ENCODE data around the gene SLX4.

SLX4 gene

DNA sequence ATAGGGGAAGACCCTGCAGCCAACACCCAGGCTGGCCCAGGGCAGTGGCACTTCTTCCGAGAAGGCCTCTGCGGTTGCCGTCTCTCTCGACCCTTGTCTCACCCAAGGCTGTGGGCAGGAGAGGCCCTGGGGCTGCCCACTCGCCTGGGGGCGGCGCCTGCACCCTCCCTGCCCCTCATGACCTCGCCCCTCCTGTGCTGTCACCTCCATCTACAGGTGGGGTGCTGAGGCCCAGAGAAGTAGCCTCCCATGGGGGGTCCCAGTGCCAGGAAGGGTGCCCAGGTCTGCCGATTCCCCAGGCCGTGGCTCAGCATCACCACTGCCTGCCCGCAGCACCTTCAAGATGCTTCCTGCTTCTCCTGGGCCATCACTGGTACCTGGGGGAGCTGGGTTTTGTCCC lies 35.2 kb downstream of the SLX4 start:
- Histone ChIP-seq H3K36me3 (ENCODE audit: control insufficient read depth, low read depth, low read length) (no peaks in the 10 kb centered on the region), H3K27me3 (ENCODE audit: control insufficient read depth, insufficient read depth, low read length) (no peaks in the 10 kb centered on the region), H3K4me3 (ENCODE audit: low read length) (no peak overlapping the region), H3K4me1 (ENCODE audit: control insufficient read depth, low read depth, low read length) (no peaks in the 10 kb centered on the region), H3K9me3 (ENCODE audit: control insufficient read depth, low read depth, low read length) (no peaks in the 10 kb centered on the region), H3K9ac (ENCODE audit: low read length) (no peak overlapping the region), H3K27ac (ENCODE audit: low read length) (no peak overlapping the region)

DNA sequence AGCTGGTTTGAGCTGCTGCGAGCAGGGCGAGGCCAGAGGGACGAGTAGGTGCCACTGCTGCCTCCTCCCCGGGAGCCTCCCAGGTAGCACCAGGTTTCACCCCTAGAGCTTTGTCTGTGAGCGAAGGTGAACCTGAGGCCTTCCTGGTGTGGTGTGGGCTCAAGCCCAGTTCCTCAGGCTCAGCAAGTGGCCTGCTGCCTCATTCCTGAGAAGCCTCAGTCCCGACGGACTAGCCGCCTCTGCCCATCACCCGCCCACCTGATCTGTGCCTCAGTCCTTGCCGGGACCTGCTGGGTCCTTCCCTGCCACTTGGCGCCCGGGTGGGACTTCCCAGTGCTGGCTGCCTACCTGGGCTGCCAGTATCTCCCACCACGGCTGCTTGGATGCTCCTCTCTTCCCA lies 35.9 kb downstream of the SLX4 start:
- H3K9ac ChIP-seq (ENCODE audit: low read length), result no peak overlapping the region
- H3K9me3 ChIP-seq (ENCODE audit: control insufficient read depth, low read depth, low read length), result no peaks in the 10 kb centered on the region
- no peaks in the 10 kb centered on the region for H3K4me1 ChIP-seq (ENCODE audit: control insufficient read depth, low read depth, low read length)
- no peak overlapping the region for H3K4me3 ChIP-seq (ENCODE audit: low read length)
- no peaks in the 10 kb centered on the region for H3K36me3 ChIP-seq (ENCODE audit: control insufficient read depth, low read depth, low read length)
- no peak overlapping the region for H3K27ac ChIP-seq (ENCODE audit: low read length)
- no peaks in the 10 kb centered on the region for H3K27me3 ChIP-seq (ENCODE audit: control insufficient read depth, insufficient read depth, low read length)

- Histone ChIP-seq H3K4me1 (ENCODE audit: control insufficient read depth, low read depth, low read length) (no peaks in the 10 kb centered on the region), H3K9ac (ENCODE audit: low read length) (no peak overlapping the region), H3K9me3 (ENCODE audit: control insufficient read depth, low read depth, low read length) (no peaks in the 10 kb centered on the region), H3K36me3 (ENCODE audit: control insufficient read depth, low read depth, low read length) (no peaks in the 10 kb centered on the region), H3K27me3 (ENCODE audit: control insufficient read depth, insufficient read depth, low read length) (no peaks in the 10 kb centered on the region), H3K27ac (ENCODE audit: low read length) (no peak overlapping the region), H3K4me3 (ENCODE audit: low read length) (no peak overlapping the region)
Measured at GRCh38 chr16:3574195-3574594, 37.2 kb downstream of the SLX4 start.

DNA sequence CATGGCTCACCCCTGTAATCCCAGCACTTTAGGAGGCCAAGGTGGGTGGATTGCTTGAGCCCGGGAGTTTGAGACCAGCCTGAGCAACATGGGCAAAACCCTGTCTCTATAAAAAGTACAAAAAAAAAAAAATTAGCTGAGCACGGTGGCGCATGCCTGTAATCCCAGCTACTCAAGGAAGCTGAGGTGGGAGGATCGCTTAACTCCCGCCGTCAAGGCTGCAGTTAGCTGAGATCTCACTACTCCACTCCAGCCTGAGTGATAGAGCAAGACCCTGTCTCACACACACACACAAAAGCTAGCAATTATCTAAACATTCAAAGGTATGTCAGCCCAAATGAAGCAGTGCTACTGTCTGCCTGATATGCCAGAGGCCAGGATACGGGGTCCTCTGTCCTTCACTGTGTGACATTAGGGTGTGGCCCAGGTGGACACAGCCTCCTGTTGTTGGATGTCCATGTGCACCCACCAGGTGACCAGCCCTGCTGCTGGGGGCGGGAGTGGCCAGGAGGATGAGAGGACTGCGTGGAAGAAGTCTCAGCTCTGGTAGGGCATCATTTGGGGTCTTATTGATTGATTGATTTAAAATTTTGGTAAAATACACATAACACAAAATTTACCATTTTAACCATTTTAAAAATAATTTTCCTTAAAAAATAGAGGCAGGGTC lies 38.1 kb downstream of the SLX4 start:
- no peaks in the 10 kb centered on the region for H3K4me1 ChIP-seq (ENCODE audit: control insufficient read depth, low read depth, low read length)

GRCh38 chr16:3570420-3571062 lies 40.9 kb downstream of the SLX4 start:
- H3K27ac ChIP-seq (ENCODE audit: low read length), result no peak overlapping the region
- no peaks in the 10 kb centered on the region for H3K9me3 ChIP-seq (ENCODE audit: control insufficient read depth, low read depth, low read length)
- H3K9ac ChIP-seq (ENCODE audit: low read length), result no peak overlapping the region
- no peaks in the 10 kb centered on the region for H3K36me3 ChIP-seq (ENCODE audit: control insufficient read depth, low read depth, low read length)
- no peaks in the 10 kb centered on the region for H3K27me3 ChIP-seq (ENCODE audit: control insufficient read depth, insufficient read depth, low read length)
- H3K4me3 ChIP-seq (ENCODE audit: low read length), result no peak overlapping the region
- peaks cover 2% of the 10 kb centered on the region for H3K4me1 ChIP-seq (ENCODE audit: control insufficient read depth, low read depth, low read length)

More for the DNA sequence above, 38.1 kb downstream of the SLX4 start:
- no peaks in the 10 kb centered on the region for H3K36me3 ChIP-seq (ENCODE audit: control insufficient read depth, low read depth, low read length)
- no peak overlapping the region for H3K9ac ChIP-seq (ENCODE audit: low read length)
- no peak overlapping the region for H3K27ac ChIP-seq (ENCODE audit: low read length)
- H3K9me3 ChIP-seq (ENCODE audit: control insufficient read depth, low read depth, low read length), result no peaks in the 10 kb centered on the region
- no peaks in the 10 kb centered on the region for H3K27me3 ChIP-seq (ENCODE audit: control insufficient read depth, insufficient read depth, low read length)
- no peak overlapping the region for H3K4me3 ChIP-seq (ENCODE audit: low read length)

DNA sequence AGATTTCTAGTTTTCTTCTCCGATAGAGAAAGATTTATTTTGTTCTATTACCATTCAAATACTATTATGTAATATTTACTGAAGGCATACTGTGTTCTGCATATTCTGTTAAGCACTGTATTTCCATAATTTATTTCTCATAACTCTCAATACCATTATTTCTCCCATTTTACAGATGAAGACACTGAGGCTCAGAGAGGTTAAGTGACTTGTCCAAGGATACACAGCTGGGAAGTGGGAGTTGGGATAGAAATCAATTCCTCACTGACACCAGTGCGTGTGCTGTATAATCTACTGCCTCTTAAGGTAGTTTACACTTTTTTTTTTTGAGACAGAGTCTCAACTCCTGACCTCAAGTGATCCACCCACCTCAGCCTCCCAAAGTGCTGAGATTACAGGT lies 41.6 kb downstream of the SLX4 start:
- Histone ChIP-seq H3K9me3 (ENCODE audit: control insufficient read depth, low read depth, low read length) (no peaks in the 10 kb centered on the region), H3K27me3 (ENCODE audit: control insufficient read depth, insufficient read depth, low read length) (no peaks in the 10 kb centered on the region), H3K4me3 (ENCODE audit: low read length) (no peak overlapping the region), H3K4me1 (ENCODE audit: control insufficient read depth, low read depth, low read length) (peaks cover 2% of the 10 kb centered on the region), H3K27ac (ENCODE audit: low read length) (no peak overlapping the region), H3K36me3 (ENCODE audit: control insufficient read depth, low read depth, low read length) (no peaks in the 10 kb centered on the region), H3K9ac (ENCODE audit: low read length) (no peak overlapping the region)

DNA sequence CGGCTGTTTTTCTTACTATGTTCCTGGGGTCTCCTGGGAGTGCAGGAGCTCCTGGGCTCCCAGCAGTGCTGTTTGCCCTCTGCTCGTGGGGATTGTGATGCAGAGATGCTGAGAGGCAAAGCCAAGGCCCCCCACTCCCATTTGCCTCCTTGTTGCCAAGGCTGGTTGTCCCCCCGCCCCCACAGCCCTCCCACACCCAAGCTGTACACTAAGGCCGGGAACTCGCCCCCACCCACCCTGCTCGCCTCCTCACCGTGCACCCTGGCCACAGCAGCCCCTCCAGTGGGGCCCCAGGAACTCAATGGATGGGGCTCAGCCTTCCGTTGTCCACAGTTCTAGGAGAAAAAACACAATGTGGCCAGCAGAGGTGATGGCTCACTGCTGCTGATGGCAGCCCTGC lies 44.4 kb downstream of the SLX4 start:
- peaks cover 2% of the 10 kb centered on the region for H3K4me1 ChIP-seq (ENCODE audit: control insufficient read depth, low read depth, low read length)
- no peaks in the 10 kb centered on the region for H3K9me3 ChIP-seq (ENCODE audit: control insufficient read depth, low read depth, low read length)
- no peak overlapping the region for H3K9ac ChIP-seq (ENCODE audit: low read length)
- no peaks in the 10 kb centered on the region for H3K27me3 ChIP-seq (ENCODE audit: control insufficient read depth, insufficient read depth, low read length)
- no peak overlapping the region for H3K27ac ChIP-seq (ENCODE audit: low read length)
- no peak overlapping the region for H3K4me3 ChIP-seq (ENCODE audit: low read length)
- H3K36me3 ChIP-seq (ENCODE audit: control insufficient read depth, low read depth, low read length), result no peaks in the 10 kb centered on the region

- H3K9ac ChIP-seq (ENCODE audit: low read length), result no peak overlapping the region
- H3K27ac ChIP-seq (ENCODE audit: low read length), result no peak overlapping the region
Measured at GRCh38 chr16:3564889-3565141, 46.6 kb downstream of the SLX4 start.

GRCh38 chr16:3564130-3564888 lies 47.1 kb downstream of the SLX4 start:
- Histone ChIP-seq H3K27me3 (ENCODE audit: control insufficient read depth, insufficient read depth, low read length) (no peaks in the 10 kb centered on the region), H3K4me3 (ENCODE audit: low read length) (no peak overlapping the region), H3K36me3 (ENCODE audit: control insufficient read depth, low read depth, low read length) (no peaks in the 10 kb centered on the region), H3K9me3 (ENCODE audit: control insufficient read depth, low read depth, low read length) (no peaks in the 10 kb centered on the region), H3K4me1 (ENCODE audit: control insufficient read depth, low read depth, low read length) (peaks cover 2% of the 10 kb centered on the region), H3K9ac (ENCODE audit: low read length) (no peak overlapping the region), H3K27ac (ENCODE audit: low read length) (no peak overlapping the region)

More at GRCh38 chr16:3564889-3565141, 46.6 kb downstream of the SLX4 start:
- no peaks in the 10 kb centered on the region for H3K36me3 ChIP-seq (ENCODE audit: control insufficient read depth, low read depth, low read length)
- peaks cover 2% of the 10 kb centered on the region for H3K4me1 ChIP-seq (ENCODE audit: control insufficient read depth, low read depth, low read length)
- no peaks in the 10 kb centered on the region for H3K27me3 ChIP-seq (ENCODE audit: control insufficient read depth, insufficient read depth, low read length)
- no peak overlapping the region for H3K4me3 ChIP-seq (ENCODE audit: low read length)
- H3K9me3 ChIP-seq (ENCODE audit: control insufficient read depth, low read depth, low read length), result no peaks in the 10 kb centered on the region

DNA sequence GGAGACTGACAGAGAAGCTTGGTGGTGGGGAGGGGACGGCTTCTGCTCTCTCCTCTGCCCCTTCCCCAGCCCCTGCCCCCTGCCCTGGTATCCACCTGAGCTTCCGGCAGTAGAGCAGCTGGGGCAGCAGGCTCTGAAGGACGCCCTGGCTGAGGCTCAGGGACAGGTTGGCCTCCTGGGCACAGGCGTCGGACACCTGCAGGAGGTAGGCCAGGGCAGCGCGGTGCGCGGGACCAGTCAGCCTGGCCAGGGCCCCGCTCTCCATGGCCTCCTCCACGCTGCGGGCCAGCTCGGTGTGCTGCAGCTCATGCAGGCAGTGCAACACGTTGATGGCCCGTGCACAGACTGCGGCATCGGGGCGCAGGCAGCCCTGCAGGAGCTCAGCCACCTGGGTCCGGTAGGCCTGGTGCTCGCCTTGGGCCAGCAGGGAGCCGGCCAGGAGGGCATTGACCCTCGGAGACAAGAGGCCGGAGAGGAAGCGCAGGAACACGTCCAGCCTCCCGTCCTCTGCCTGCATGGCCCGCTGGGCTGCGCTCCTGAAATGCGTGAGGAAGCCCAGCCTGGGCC lies 48.4 kb downstream of the SLX4 start:
- Histone ChIP-seq H3K9me3 (ENCODE audit: control insufficient read depth, low read depth, low read length) (no peaks in the 10 kb centered on the region), H3K27ac (ENCODE audit: low read length) (no peak overlapping the region), H3K27me3 (ENCODE audit: control insufficient read depth, insufficient read depth, low read length) (no peaks in the 10 kb centered on the region), H3K9ac (ENCODE audit: low read length) (no peak overlapping the region), H3K4me3 (ENCODE audit: low read length) (no peak overlapping the region), H3K36me3 (ENCODE audit: control insufficient read depth, low read depth, low read length) (no peaks in the 10 kb centered on the region), H3K4me1 (ENCODE audit: control insufficient read depth, low read depth, low read length) (peaks cover 2% of the 10 kb centered on the region)

- no peak overlapping the region for H3K9ac ChIP-seq (ENCODE audit: low read length)
Measured at GRCh38 chr16:3561626-3562025, 49.8 kb downstream of the SLX4 start.

More at GRCh38 chr16:3561626-3562025, 49.8 kb downstream of the SLX4 start:
- H3K4me3 ChIP-seq (ENCODE audit: low read length), result no peak overlapping the region
- no peaks in the 10 kb centered on the region for H3K36me3 ChIP-seq (ENCODE audit: control insufficient read depth, low read depth, low read length)
- no peaks in the 10 kb centered on the region for H3K9me3 ChIP-seq (ENCODE audit: control insufficient read depth, low read depth, low read length)
- no peak overlapping the region for H3K27ac ChIP-seq (ENCODE audit: low read length)
- H3K27me3 ChIP-seq (ENCODE audit: control insufficient read depth, insufficient read depth, low read length), result no peaks in the 10 kb centered on the region
- H3K4me1 ChIP-seq (ENCODE audit: control insufficient read depth, low read depth, low read length), result no peaks in the 10 kb centered on the region
